HEK293T (cell line): ENCODE results near the gene RAD51D.

Source experiments
- ARNT ChIP-seq: fragments of 450-650 bp; IDR thresholded peaks from 2 replicates; pipeline ENCODE4 v1.6.1; 2017; ENCODE audit warnings: mild to moderate bottlenecking
- BHLHE40 ChIP-seq: fragments of 450-650 bp; IDR thresholded peaks from 2 replicates; pipeline ENCODE4 v1.6.1; 2016; ENCODE audit warnings: mild to moderate bottlenecking, moderate library complexity, borderline replicate concordance
- CTBP1 ChIP-seq: fragments of 450-650 bp; IDR thresholded peaks from 2 replicates; pipeline ENCODE4 v1.6.1; 2016; ENCODE audit warnings: borderline replicate concordance
- ELF4 ChIP-seq: fragments of 450-650 bp; IDR thresholded peaks from 2 replicates; pipeline ENCODE4 v1.6.1; 2017; ENCODE audit warnings: antibody characterized with exemption
- FOXA1 ChIP-seq: fragments of 450-650 bp; IDR thresholded peaks from 2 replicates; pipeline ENCODE4 v1.6.1; 2016; ENCODE audit warnings: mild to moderate bottlenecking
- FOXK2 ChIP-seq: fragments of 450-650 bp; IDR thresholded peaks from 2 replicates; pipeline ENCODE4 v1.6.1; 2016; ENCODE audit warnings: mild to moderate bottlenecking
- FOXM1 ChIP-seq: fragments of 450-650 bp; IDR thresholded peaks from 2 replicates; pipeline ENCODE4 v1.6.1; 2017; ENCODE audit warnings: mild to moderate bottlenecking, borderline replicate concordance
- HDGF ChIP-seq: fragments of 450-650 bp; IDR thresholded peaks from 2 replicates; pipeline ENCODE4 v1.6.1; 2017; ENCODE audit warnings: antibody characterized with exemption, borderline replicate concordance
- NFRKB ChIP-seq: fragments of 450-650 bp; IDR thresholded peaks from 2 replicates; pipeline ENCODE4 v1.6.1; 2016; ENCODE audit warnings: mild to moderate bottlenecking, moderate library complexity
- SP1 ChIP-seq: fragments of 450-650 bp; IDR thresholded peaks from 2 replicates; pipeline ENCODE4 v1.6.1; 2017
- SUZ12 ChIP-seq: fragments of 450-650 bp; IDR thresholded peaks from 2 replicates; pipeline ENCODE4 v1.6.1; 2016; ENCODE audit warnings: mild to moderate bottlenecking
- TARDBP ChIP-seq: fragments of 450-650 bp; IDR thresholded peaks from 2 replicates; pipeline ENCODE4 v1.6.1; 2016
- ZNF384 ChIP-seq: fragments of 450-650 bp; IDR thresholded peaks from 2 replicates; pipeline ENCODE4 v1.6.1; 2016
- TF ChIP-seq, protein P1 (sequence below): fragments of 450-650 bp; IDR thresholded peaks from 2 replicates; pipeline ENCODE4 v1.6.1; 2016

DNA sequence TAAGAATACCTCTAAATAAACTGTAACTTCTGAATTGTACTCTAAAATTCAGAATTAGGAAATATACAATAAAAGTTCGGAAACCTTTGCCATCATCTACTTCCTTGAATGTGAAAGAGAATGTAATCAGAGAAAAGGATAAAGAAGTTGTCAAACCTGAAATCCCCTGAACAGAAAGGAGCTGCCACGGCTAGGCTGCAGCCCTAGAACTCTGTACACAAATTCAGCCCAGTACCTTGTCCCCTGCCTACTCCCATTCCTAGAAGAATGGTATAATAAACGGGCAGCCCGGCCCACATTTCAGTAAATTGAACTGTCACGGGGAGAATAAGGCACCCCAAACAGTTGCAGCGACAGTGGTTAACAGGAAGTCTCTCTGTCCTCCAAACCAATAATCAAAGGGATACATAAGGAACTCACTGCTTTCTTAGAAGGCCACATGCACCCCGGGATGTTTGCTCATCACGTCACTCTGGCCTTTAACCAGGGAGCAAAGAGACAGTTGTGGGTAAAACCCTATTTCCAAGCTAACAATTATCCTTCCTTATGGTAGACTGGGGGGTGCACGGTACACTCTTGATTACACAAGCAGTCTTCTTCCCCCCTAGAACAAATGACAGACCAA is 31.8 kb downstream of the RAD51D start:
- TF ChIP-seq TARDBP (no peak), NFRKB (no peak), SP1 (no peak), SUZ12 (no peak), ZNF384 (no peak), ARNT (no peak), FOXM1 (no peak), ELF4 (no peak), HDGF (no peak), FOXK2 (no peak), CTBP1 (no peak), BHLHE40 (no peak), FOXA1 (no peak)
- TF ChIP-seq, protein P1, sequence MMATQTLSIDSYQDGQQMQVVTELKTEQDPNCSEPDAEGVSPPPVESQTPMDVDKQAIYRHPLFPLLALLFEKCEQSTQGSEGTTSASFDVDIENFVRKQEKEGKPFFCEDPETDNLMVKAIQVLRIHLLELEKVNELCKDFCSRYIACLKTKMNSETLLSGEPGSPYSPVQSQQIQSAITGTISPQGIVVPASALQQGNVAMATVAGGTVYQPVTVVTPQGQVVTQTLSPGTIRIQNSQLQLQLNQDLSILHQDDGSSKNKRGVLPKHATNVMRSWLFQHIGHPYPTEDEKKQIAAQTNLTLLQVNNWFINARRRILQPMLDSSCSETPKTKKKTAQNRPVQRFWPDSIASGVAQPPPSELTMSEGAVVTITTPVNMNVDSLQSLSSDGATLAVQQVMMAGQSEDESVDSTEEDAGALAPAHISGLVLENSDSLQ, result no peak
